ENCODE results near the gene UQCR11.

The UQCR11 gene

GRCh38 chr19:1556390-1557070 lies 48.7 kb downstream of the UQCR11 start:
- H3K4me1 ChIP-seq (ENCODE audit: control insufficient read depth, insufficient read depth, low read length): no peaks in the 10 kb centered on the region
- no peak overlapping the region for H3K9ac ChIP-seq (ENCODE audit: low read length)
- H3K27me3 ChIP-seq (replicated peaks; ENCODE audit: control insufficient read depth, insufficient read depth, low read length): no peaks in the 10 kb centered on the region
- no peaks in the 10 kb centered on the region for H3K36me3 ChIP-seq (ENCODE audit: control insufficient read depth, insufficient read depth, low read length, severe bottlenecking)
- no peak for DNase-seq (ENCODE audit: low read depth)
- H3K4me3 ChIP-seq (ENCODE audit: low read length): no peak overlapping the region
- H3K9me3 ChIP-seq (ENCODE audit: control insufficient read depth, low read length): no peaks in the 10 kb centered on the region

- Histone ChIP-seq H3K4me1 (ENCODE audit: control insufficient read depth, insufficient read depth, low read length) (no peaks in the 10 kb centered on the region), H3K9me3 (ENCODE audit: control insufficient read depth, low read length) (no peaks in the 10 kb centered on the region), H3K9ac (ENCODE audit: low read length) (no peak overlapping the region), H3K4me3 (ENCODE audit: low read length) (no peak overlapping the region), H3K27me3 (replicated peaks; ENCODE audit: control insufficient read depth, insufficient read depth, low read length) (no peaks in the 10 kb centered on the region), H3K36me3 (ENCODE audit: control insufficient read depth, insufficient read depth, low read length, severe bottlenecking) (no peaks in the 10 kb centered on the region)
- no peak for DNase-seq (ENCODE audit: low read depth)
These were observed 49.5 kb downstream of the UQCR11 start for GRCh38 chr19:1555487-1556389.

- no peaks in the 10 kb centered on the region for H3K36me3 ChIP-seq (ENCODE audit: control insufficient read depth, insufficient read depth, low read length, severe bottlenecking)
- H3K4me3 ChIP-seq (ENCODE audit: low read length): no peak overlapping the region
- no peaks in the 10 kb centered on the region for H3K9me3 ChIP-seq (ENCODE audit: control insufficient read depth, low read length)
- no peaks in the 10 kb centered on the region for H3K4me1 ChIP-seq (ENCODE audit: control insufficient read depth, insufficient read depth, low read length)
- DNase-seq (ENCODE audit: low read depth): no peak
- H3K27me3 ChIP-seq (replicated peaks; ENCODE audit: control insufficient read depth, insufficient read depth, low read length): no peaks in the 10 kb centered on the region
- no peak overlapping the region for H3K9ac ChIP-seq (ENCODE audit: low read length)
These were observed 50.3 kb downstream of the UQCR11 start for GRCh38 chr19:1554968-1555367.

GRCh38 chr19:1553415-1553814 lies 51.8 kb downstream of the UQCR11 start:
- Histone ChIP-seq H3K9me3 (ENCODE audit: control insufficient read depth, low read length) (no peaks in the 10 kb centered on the region), H3K36me3 (ENCODE audit: control insufficient read depth, insufficient read depth, low read length, severe bottlenecking) (no peaks in the 10 kb centered on the region), H3K27me3 (replicated peaks; ENCODE audit: control insufficient read depth, insufficient read depth, low read length) (no peaks in the 10 kb centered on the region), H3K9ac (ENCODE audit: low read length) (no peak overlapping the region), H3K4me3 (ENCODE audit: low read length) (no peak overlapping the region), H3K4me1 (ENCODE audit: control insufficient read depth, insufficient read depth, low read length) (no peaks in the 10 kb centered on the region)
- no peak for DNase-seq (ENCODE audit: low read depth)

GRCh38 chr19:1551068-1552040 lies 53.9 kb downstream of the UQCR11 start:
- Histone ChIP-seq H3K4me3 (ENCODE audit: low read length) (no peak overlapping the region), H3K9me3 (ENCODE audit: control insufficient read depth, low read length) (no peaks in the 10 kb centered on the region), H3K4me1 (ENCODE audit: control insufficient read depth, insufficient read depth, low read length) (no peaks in the 10 kb centered on the region), H3K36me3 (ENCODE audit: control insufficient read depth, insufficient read depth, low read length, severe bottlenecking) (no peaks in the 10 kb centered on the region), H3K9ac (ENCODE audit: low read length) (no peak overlapping the region), H3K27me3 (replicated peaks; ENCODE audit: control insufficient read depth, insufficient read depth, low read length) (no peaks in the 10 kb centered on the region)
- no peak for DNase-seq (ENCODE audit: low read depth)

GRCh38 chr19:1549332-1549945 lies 55.8 kb downstream of the UQCR11 start:
- no peak overlapping the region for H3K9ac ChIP-seq (ENCODE audit: low read length)
- H3K36me3 ChIP-seq (ENCODE audit: control insufficient read depth, insufficient read depth, low read length, severe bottlenecking): no peaks in the 10 kb centered on the region
- no peaks in the 10 kb centered on the region for H3K27me3 ChIP-seq (replicated peaks; ENCODE audit: control insufficient read depth, insufficient read depth, low read length)
- no peak for DNase-seq (ENCODE audit: low read depth)
- H3K4me3 ChIP-seq (ENCODE audit: low read length): no peak overlapping the region
- H3K9me3 ChIP-seq (ENCODE audit: control insufficient read depth, low read length): no peaks in the 10 kb centered on the region
- H3K4me1 ChIP-seq (ENCODE audit: control insufficient read depth, insufficient read depth, low read length): no peaks in the 10 kb centered on the region

Measured in adipocyte (in vitro differentiated cells).